Naive thymus-derived CD4-positive, alpha-beta T cell (primary cell): ENCODE measurements around the gene FARP1. TPM values are rescaled to one million over a fixed set of nuclear protein-coding genes. Genes with fewer than 3 reads are reported as not detected.

Source experiments
- ATAC-seq: fragments of 150-1000 bp; cut with Tn5 transposase; 2 replicates; pipeline ENCODE4 v1.10.0; 2021; ENCODE audit warnings: mild to moderate bottlenecking, moderate library complexity
- CTCF ChIA-PET: fragments of 350-600 bp; sonication (Branson Sonifier 250); formaldehyde crosslinking; loops from one replicate; lab custom pipeline; 2021; ENCODE audit warnings: antibody characterized with exemption; lab: Charles Lee
- POLR2A ChIA-PET: fragments of 350-600 bp; sonication (Branson Sonifier 250); formaldehyde crosslinking; loops from one replicate; lab custom pipeline; 2021; ENCODE audit warnings: antibody characterized with exemption, inconsistent platforms; lab: Charles Lee
- DNase-seq, 9 donors: peaks; one replicate each; pipeline versions ENCODE4 v3.0.0 to v3.0.0-alpha.2; 2020 to 2022; ENCODE audit warnings: mixed read lengths in 1 of 9
- H3K27ac ChIP-seq: one replicate; pipeline ENCODE4 v1.7.0; 2013; ENCODE audit warnings: mild to moderate bottlenecking, low read depth, low read length, moderate library complexity
- H3K27me3 ChIP-seq, 2 donors: one replicate each; pipeline ENCODE4 v1.7.0; 2013; ENCODE audit warnings: low read length in 2 of 2, mild to moderate bottlenecking in 2 of 2, moderate library complexity in 2 of 2; ENCODE audit not compliant: control insufficient read depth in 2 of 2, insufficient read depth in 2 of 2
- H3K36me3 ChIP-seq, 3 experiments: 1 replicate in 2 of 3; 2 replicates in 1 of 3; pipeline ENCODE4 v1.7.0; 2013; ENCODE audit warnings: low read length in 3 of 3, mild to moderate bottlenecking in 3 of 3, moderate library complexity in 1 of 3; ENCODE audit not compliant: insufficient read depth in 3 of 3, control insufficient read depth in 2 of 3
- H3K4me1 ChIP-seq, 2 donors: one replicate each; pipeline ENCODE4 v1.7.0; 2013; ENCODE audit warnings: low read length in 2 of 2, mild to moderate bottlenecking in 2 of 2, moderate library complexity in 1 of 2; ENCODE audit not compliant: control insufficient read depth in 2 of 2, insufficient read depth in 2 of 2
- H3K4me3 ChIP-seq: 2 replicates; pipeline ENCODE4 v1.7.0; 2013; ENCODE audit warnings: mild to moderate bottlenecking, low read length
- H3K9me3 ChIP-seq, 3 experiments: 1 replicate in 2 of 3; 2 replicates in 1 of 3; pipeline ENCODE4 v1.7.0; 2013; ENCODE audit warnings: low read length in 3 of 3; ENCODE audit not compliant: control insufficient read depth in 2 of 3
- H3K27ac Mint-ChIP-seq, 9 donors: one replicate each; pipeline ENCODE4 v1.8.0; 2020 to 2022; ENCODE audit warnings: mixed read lengths in 9 of 9, mild to moderate bottlenecking in 8 of 9, moderate library complexity in 5 of 9, inconsistent platforms in 2 of 9
- H3K27me3 Mint-ChIP-seq, 5 donors: one replicate each; pipeline ENCODE4 v1.8.0; 2021 to 2022; ENCODE audit warnings: mixed read lengths in 5 of 5, mild to moderate bottlenecking in 1 of 5
- H3K36me3 Mint-ChIP-seq, 5 donors: one replicate each; pipeline ENCODE4 v1.8.0; 2020 to 2022; ENCODE audit warnings: mixed read lengths in 5 of 5, mild to moderate bottlenecking in 3 of 5, inconsistent platforms in 1 of 5
- H3K4me1 Mint-ChIP-seq, 7 donors: one replicate each; pipeline ENCODE4 v1.8.0; 2020 to 2022; ENCODE audit warnings: mixed read lengths in 7 of 7, mild to moderate bottlenecking in 3 of 7, inconsistent platforms in 1 of 7
- H3K4me3 Mint-ChIP-seq, 10 donors: one replicate each; pipeline ENCODE4 v1.8.0; 2020 to 2022; ENCODE audit warnings: mild to moderate bottlenecking in 10 of 10, mixed read lengths in 10 of 10, moderate library complexity in 6 of 10, inconsistent platforms in 2 of 10
- H3K9me3 Mint-ChIP-seq, 11 donors: one replicate each; pipeline ENCODE4 v1.8.0; 2020 to 2022; ENCODE audit warnings: mixed read lengths in 11 of 11, mild to moderate bottlenecking in 4 of 11, inconsistent platforms in 1 of 11, moderate library complexity in 1 of 11
- intact Hi-C, 2 donors: fragments of 100-400 bp; cut with micrococcal nuclease; formaldehyde crosslinking; loops; one replicate each; pipeline ENCODE4 v1.15.1; 2023
- polyA plus RNA-seq, 2 donors: library from polyadenylated mRNA; unstranded; fragments of 300-500 nt; fragmentation: Illumina TruSeq; gene quantifications; one replicate each; pipeline ENCODE4 v1.2.3, GENCODE V29; 2021
- total RNA-seq, 6 experiments: library from RNA in 5 of 6; stranded (reverse) in 5 of 6; gene quantifications; 1 replicate in 5 of 6; 2 replicates in 1 of 6; pipeline ENCODE4 v1.2.3 and lab custom pipeline; 2021 to 2026

FARP1 gene
- total and polyA plus RNA-seq, 7 experiments from 2014 or later = 0.19 to 1.1 (median 0.60) TPM

GRCh38 chr13:98172590-98173422, 29.9 kb downstream of the FARP1 start:
- Mint-ChIP-seq H3K4me1 (no peaks in the 10 kb centered on the region), H3K36me3 (no peaks in the 10 kb centered on the region), H3K4me3 (no peak overlapping the region), H3K27ac (no peak overlapping the region), H3K27me3 (peaks cover 3 to 45% (median 28%) of the 10 kb centered on the region in 5 donors), H3K9me3 (peaks cover 0 to 2% (median 0%) of the 10 kb centered on the region in 11 donors)
- intact Hi-C loops = no loop called here
- Histone ChIP-seq H3K9me3 (no peaks in the 10 kb centered on the region), H3K27ac (no peak overlapping the region), H3K27me3 (no peaks in the 10 kb centered on the region), H3K36me3 (no peaks in the 10 kb centered on the region), H3K4me3 (no peak overlapping the region), H3K4me1 (no peaks in the 10 kb centered on the region)
- DNase-seq (no peak), ATAC-seq (no peak)
- POLR2A ChIA-PET = no interaction called here
- CTCF ChIA-PET = no interaction called here

GRCh38 chr13:98173431-98174152, 30.7 kb downstream of the FARP1 start:
- H3K27me3 Mint-ChIP-seq = peaks cover 3 to 39% (median 25%) of the 10 kb centered on the region in 5 donors
- ATAC-seq = no peak
- Histone ChIP-seq H3K4me3 (no peak overlapping the region), H3K4me1 (no peaks in the 10 kb centered on the region), H3K27me3 (no peaks in the 10 kb centered on the region), H3K36me3 (no peaks in the 10 kb centered on the region), H3K9me3 (no peaks in the 10 kb centered on the region), H3K27ac (no peak overlapping the region)
- CTCF ChIA-PET = no interaction called here
- no peaks in the 10 kb centered on the region for H3K36me3 Mint-ChIP-seq
- peaks cover 0 to 2% (median 0%) of the 10 kb centered on the region in 11 donors for H3K9me3 Mint-ChIP-seq
- no peak overlapping the region for H3K4me3 Mint-ChIP-seq
- no peaks in the 10 kb centered on the region for H3K4me1 Mint-ChIP-seq
- POLR2A ChIA-PET = no interaction called here
- no peak overlapping the region for H3K27ac Mint-ChIP-seq
- DNase-seq = no peak
- intact Hi-C loops = no loop called here

GRCh38 chr13:98174307-98174706, 31.4 kb downstream of the FARP1 start:
- Mint-ChIP-seq H3K4me3 (no peak overlapping the region), H3K4me1 (no peaks in the 10 kb centered on the region), H3K27ac (no peak overlapping the region), H3K27me3 (peaks cover 3 to 33% (median 21%) of the 10 kb centered on the region in 5 donors), H3K9me3 (peaks cover 0 to 2% (median 0%) of the 10 kb centered on the region in 11 donors), H3K36me3 (no peaks in the 10 kb centered on the region)
- no peaks in the 10 kb centered on the region for H3K36me3 ChIP-seq
- H3K9me3 ChIP-seq = no peaks in the 10 kb centered on the region
- no peak overlapping the region for H3K27ac ChIP-seq
- H3K4me1 ChIP-seq = no peaks in the 10 kb centered on the region
- no peaks in the 10 kb centered on the region for H3K27me3 ChIP-seq
- POLR2A ChIA-PET = no interaction called here
- DNase-seq (no peak), ATAC-seq (no peak)
- CTCF ChIA-PET = no interaction called here
- H3K4me3 ChIP-seq = no peak overlapping the region
- intact Hi-C loops = no loop called here

GRCh38 chr13:98175043-98175442, 32.1 kb downstream of the FARP1 start:
- intact Hi-C loops = no loop called here
- no peaks in the 10 kb centered on the region for H3K36me3 ChIP-seq
- no peak overlapping the region for H3K27ac ChIP-seq
- no peaks in the 10 kb centered on the region for H3K9me3 ChIP-seq
- H3K27me3 Mint-ChIP-seq = peaks cover 3 to 32% (median 20%) of the 10 kb centered on the region in 5 donors
- H3K4me1 Mint-ChIP-seq = no peaks in the 10 kb centered on the region
- peaks cover 0 to 2% (median 0%) of the 10 kb centered on the region in 11 donors for H3K9me3 Mint-ChIP-seq
- no peaks in the 10 kb centered on the region for H3K4me1 ChIP-seq
- ChIA-PET POLR2A (no interaction called here), CTCF (no interaction called here)
- no peak overlapping the region for H3K4me3 ChIP-seq
- H3K27ac Mint-ChIP-seq = no peak overlapping the region
- ATAC-seq (no peak), DNase-seq (no peak)
- no peak overlapping the region for H3K4me3 Mint-ChIP-seq
- no peaks in the 10 kb centered on the region for H3K27me3 ChIP-seq
- H3K36me3 Mint-ChIP-seq = no peaks in the 10 kb centered on the region

- Histone ChIP-seq H3K36me3 (no peaks in the 10 kb centered on the region), H3K27me3 (no peaks in the 10 kb centered on the region), H3K9me3 (no peaks in the 10 kb centered on the region), H3K4me3 (no peak overlapping the region), H3K27ac (no peak overlapping the region), H3K4me1 (no peaks in the 10 kb centered on the region)
- ChIA-PET POLR2A (interaction anchor here (0.7 kb wide), 1 partner anchor 15 kb away, joined by 3 read pairs; no protein-coding TSS in a partner anchor), CTCF (no interaction called here)
- Mint-ChIP-seq H3K9me3 (peaks cover 0 to 4% (median 0%) of the 10 kb centered on the region in 11 donors), H3K4me1 (no peaks in the 10 kb centered on the region), H3K27ac (no peak overlapping the region), H3K27me3 (peaks cover 3 to 32% (median 18%) of the 10 kb centered on the region in 5 donors), H3K36me3 (peaks cover 0 to 3% (median 0%) of the 10 kb centered on the region in 5 donors), H3K4me3 (no peak overlapping the region)
- DNase-seq (no peak), ATAC-seq (no peak)
- intact Hi-C loops = no loop called here
These were observed 32.9 kb downstream of the FARP1 start for GRCh38 chr13:98175823-98176222.

GRCh38 chr13:98176777-98177608, 34.1 kb downstream of the FARP1 start, which contains the start of gene RNF113B:
Gene RNF113B (minus strand): TSS chr13:98177269. CDS start chr13:98177236, 33 bp downstream.
- DNase-seq (no peak), ATAC-seq (no peak)
- no peaks in the 10 kb centered on the region for H3K27me3 ChIP-seq
- H3K4me1 Mint-ChIP-seq = no peaks in the 10 kb centered on the region
- intact Hi-C loops = no loop called here
- H3K27ac Mint-ChIP-seq = no peak within 1 kb of the TSS
- no peak within 1 kb of the TSS for H3K4me3 Mint-ChIP-seq
- no peak within 1 kb of the TSS for H3K4me3 ChIP-seq
- H3K36me3 Mint-ChIP-seq = peaks cover 0 to 4% (median 0%) of the 10 kb centered on the region in 5 donors
- H3K27ac ChIP-seq = no peak within 1 kb of the TSS
- no peaks in the 10 kb centered on the region for H3K36me3 ChIP-seq
- H3K27me3 Mint-ChIP-seq = peaks cover 1 to 21% (median 12%) of the 10 kb centered on the region in 5 donors
- ChIA-PET POLR2A (no interaction called here), CTCF (no interaction called here)
- no peaks in the 10 kb centered on the region for H3K9me3 ChIP-seq
- peaks cover 0 to 4% (median 0%) of the 10 kb centered on the region in 11 donors for H3K9me3 Mint-ChIP-seq
- no peaks in the 10 kb centered on the region for H3K4me1 ChIP-seq
